GM19463 (cell line): ENCODE measurements around the gene WDFY3.

Experiments
- ATAC-seq: cut with Tn5 transposase; IDR thresholded peaks from one replicate; pipeline ENCODE4 v1.9.1; 2021; ENCODE audit warnings: mild to moderate bottlenecking, moderate library complexity; ENCODE audit not compliant: unreplicated experiment

Gene WDFY3

DNA sequence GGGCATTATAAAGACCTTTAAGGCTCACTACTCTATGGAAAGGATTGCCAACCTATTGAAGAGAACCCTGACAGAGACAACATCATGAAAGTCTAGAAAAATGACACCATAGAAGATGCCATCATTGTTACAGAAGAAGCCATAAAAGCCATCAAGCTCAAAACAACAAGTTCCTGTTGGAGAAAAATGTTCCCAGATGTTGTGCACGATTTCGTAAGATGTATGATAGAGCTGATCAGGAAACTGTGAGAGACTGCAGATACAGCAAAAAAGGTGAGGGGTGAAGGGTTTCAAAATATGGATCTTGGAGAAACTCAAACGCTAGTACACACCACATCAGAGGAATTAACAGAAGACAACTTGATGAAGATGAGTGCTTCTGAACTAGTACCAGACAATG lies 53.3 kb downstream of the WDFY3 start:
- ATAC-seq = no peak

DNA sequence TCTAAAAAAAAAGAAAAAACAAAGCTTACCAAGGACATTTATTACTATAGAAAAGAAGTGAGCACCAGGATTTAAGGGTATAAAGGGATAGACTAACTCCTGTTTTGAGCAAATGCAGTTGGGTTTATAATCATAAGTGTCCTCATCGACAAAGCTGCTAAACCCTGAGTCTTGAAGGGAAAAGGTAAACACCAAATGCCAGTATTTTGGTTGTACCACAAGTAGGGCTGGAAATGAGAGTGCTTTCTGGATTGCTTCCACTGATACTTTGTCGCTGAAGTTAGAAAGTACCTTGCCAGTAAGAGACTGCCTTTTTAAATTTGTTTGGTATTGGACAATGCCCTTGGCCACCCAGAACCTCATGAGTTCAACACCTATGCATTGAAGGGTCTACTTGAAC lies 53.7 kb downstream of the WDFY3 start:
- ATAC-seq = no peak

DNA sequence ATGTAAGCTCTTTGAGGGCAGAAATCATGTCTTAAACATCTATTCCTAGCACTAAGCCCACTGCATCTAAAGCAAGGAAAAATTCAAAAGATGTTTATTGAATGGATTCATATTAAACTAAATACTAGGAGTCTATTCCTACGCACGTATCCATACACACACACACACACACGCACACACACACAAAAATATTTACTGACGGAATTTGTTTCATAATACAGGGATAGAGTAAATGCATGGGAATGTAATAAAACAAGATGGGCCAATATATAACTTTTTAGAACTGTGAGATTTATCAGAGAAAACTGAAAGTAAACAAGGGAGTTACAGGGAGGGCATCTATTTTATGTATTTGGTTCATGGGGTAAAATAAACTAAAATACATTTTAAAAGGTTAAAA lies 57.6 kb downstream of the WDFY3 start:
- ATAC-seq = no peak

DNA sequence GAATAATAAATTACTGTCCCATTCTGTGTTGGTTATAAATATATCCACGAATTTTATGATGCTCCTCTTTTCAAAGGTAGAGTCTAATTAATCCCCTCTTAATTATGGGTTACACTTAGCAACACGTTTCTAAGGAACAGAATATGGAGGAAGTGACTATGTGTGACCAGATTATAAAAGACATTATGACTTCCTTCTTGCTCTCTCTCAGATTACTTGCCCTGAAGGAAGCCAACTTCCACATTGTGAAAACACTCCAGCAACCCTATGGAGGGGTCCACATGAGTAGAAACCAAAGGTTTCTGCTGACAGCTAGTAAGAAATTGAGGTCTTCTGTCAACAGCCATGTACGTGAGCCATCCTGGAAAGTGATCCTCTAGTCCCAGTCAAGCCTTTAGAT lies 59.3 kb downstream of the WDFY3 start:
- ATAC-seq = no peak

DNA sequence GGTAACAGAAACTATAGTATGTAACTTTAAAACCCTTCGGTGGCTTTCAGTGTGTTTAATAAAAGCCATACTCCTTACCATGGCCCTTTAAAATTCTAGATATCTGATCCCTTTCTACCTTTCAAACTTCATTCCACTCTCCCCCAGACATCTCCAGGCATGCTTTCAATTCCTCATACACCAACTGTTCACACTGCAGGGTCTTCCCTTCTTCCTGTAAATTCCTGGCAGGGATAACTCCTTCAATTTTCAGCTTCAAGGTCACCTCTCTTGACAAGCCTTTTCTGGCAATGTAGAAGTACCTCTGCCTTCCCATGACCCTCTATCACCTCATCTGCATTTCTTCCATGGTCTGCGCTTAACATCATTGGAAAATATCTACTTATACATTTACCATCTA lies 60.8 kb downstream of the WDFY3 start:
- ATAC-seq = no peak

DNA sequence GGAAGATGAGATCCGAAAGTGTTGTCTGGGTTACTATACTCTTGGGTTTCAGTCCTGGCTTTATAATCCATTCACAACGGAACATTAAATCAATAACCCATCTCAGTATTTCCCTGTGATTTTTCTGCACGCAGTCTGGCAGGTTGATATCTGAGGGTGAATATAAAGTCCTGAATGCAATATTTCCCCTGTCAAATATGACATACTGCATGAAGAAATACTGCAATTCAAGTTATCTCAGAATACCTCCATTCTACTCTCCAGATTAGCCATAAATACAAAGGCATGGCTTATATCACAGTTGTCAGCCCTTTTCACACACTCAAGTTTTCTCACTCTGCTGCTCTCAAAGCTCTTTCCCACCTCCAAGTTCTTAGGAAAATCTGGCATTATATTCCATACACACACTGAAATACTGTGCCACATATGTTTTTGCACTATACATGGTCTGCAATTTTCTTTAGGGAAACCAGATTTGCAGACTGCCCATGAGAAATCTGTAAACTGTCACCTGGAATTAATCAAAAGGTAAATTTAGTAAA lies 64.7 kb downstream of the WDFY3 start:
- ATAC-seq = no peak

DNA sequence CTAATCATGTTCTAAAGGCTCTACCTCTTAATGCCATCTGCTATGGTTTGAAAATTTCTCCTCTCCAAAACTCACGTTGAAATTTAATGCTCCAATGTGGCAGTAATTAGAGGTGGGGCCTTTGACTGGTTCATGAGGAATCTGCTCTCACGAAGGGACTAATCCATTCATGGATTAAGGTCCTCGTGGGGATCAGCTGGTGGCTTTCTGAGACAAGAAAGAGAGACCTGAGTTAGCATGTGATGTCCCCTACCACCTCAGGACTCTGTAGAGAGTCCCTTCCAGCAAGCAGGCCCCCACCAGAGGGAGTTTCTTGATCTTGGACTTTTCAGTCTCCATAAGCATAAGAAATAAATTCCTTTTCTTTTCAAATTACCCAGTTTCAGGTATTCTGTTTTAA lies 65.3 kb downstream of the WDFY3 start:
- no peak for ATAC-seq

GRCh38 chr4:84899616-84900015 lies 66.9 kb downstream of the WDFY3 start:
- ATAC-seq = no peak

DNA sequence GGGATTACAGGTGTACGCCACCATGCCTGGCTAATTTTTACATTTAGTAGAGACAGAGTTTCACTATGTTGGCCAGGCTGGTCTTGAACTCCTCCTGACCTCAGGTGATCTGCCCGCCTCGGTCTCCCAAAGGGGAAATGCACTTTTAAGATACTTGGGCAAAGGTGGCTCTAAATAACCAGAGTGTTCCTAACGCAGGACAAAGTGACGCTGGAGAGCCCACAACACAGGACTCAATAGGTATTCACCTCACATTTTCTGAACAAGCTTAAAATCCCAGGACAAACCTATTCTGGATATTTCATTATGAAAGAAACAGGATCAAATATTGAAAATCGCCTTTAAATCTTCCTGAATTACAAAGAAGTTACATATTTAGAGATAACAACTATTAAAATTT lies 69.0 kb downstream of the WDFY3 start:
- no peak for ATAC-seq

DNA sequence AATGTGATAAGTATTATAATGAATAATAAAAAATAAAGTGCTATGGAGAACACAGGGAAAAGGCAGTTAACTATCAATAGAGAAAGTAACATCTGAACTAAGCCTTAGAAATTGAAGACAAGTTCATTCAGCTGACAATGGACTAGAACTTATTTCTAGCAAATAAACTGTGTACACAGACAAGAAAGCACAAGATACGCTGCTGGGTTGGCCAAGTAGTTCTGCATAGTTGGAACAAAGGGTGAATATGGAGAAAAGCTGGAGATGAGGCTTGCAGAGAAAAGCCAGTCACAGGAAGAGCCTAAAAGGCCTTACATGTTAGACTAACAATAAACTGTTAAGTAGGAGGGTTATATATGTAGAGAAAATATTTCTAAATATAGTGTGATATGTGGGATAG lies 71.2 kb downstream of the WDFY3 start:
- no peak for ATAC-seq

- ATAC-seq = no peak
These were observed 71.9 kb downstream of the WDFY3 start for GRCh38 chr4:84894621-84895020.

DNA sequence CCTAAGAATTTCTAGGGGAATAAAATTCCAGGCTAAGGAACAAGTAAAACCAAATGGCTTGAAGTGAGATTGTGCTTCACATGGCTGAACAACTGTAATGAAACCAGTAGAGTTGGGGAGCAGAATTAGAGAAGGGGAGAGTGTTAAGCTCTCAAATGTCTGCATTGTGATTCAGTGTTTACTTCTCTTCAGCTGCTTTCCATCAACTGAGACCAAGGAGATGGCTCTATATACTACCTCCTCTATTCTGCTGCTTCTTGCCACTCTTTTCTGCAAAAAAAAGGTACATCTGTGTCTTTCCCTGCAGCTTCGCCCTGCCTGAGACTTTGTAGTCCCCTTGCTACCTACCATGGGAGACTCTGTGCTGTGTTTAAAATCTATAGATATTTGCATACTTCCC lies 73.5 kb downstream of the WDFY3 start:
- ATAC-seq = no peak

- no peak for ATAC-seq
These were observed 78.7 kb downstream of the WDFY3 start for GRCh38 chr4:84887824-84888223.

GRCh38 chr4:84879651-84880200 lies 86.8 kb downstream of the WDFY3 start:
- no peak for ATAC-seq

DNA sequence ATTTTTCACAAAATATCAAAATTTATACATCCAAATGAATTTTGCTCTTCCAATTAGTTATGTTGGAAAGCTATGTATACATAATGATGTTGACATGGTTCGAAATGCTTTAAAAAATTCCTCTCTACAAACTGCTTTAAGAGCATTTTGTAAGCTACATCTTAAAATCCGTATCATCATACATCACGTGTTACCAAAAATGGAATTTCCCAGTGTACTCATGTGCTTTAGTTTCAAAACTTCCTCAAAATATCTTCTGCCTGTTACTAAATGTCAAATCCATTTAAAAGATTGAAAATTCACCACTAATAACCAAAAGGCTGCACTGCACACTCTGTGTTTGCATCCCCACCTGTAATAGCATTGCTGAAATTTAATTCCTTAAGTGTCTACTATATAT lies 87.9 kb downstream of the WDFY3 start:
- ATAC-seq = no peak

- no peak for ATAC-seq
These were observed 88.4 kb downstream of the WDFY3 start for GRCh38 chr4:84878090-84878489.

GRCh38 chr4:84877051-84877833 lies 89.2 kb downstream of the WDFY3 start:
- ATAC-seq = no peak

- ATAC-seq = no peak
These were observed 90.7 kb downstream of the WDFY3 start for GRCh38 chr4:84875636-84876371.

DNA sequence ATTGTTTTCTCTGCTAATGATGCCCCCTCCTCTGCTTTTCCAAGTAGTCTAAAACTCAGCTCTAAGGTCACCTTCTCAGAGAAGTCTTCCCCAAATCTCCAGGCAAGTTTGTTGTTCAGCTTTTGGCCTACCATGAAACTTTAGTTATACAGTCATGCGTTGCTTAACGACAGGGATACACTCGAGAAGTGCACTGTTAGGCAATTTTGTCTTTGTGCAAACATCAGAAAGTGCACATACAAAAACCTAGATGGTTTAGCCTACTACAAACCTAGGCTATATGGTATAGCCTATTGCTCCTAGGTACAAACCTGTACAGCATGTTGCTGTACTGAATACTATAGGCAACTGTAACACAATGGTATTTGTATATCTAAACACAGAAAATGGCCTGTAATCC lies 91.9 kb downstream of the WDFY3 start:
- ATAC-seq = no peak

DNA sequence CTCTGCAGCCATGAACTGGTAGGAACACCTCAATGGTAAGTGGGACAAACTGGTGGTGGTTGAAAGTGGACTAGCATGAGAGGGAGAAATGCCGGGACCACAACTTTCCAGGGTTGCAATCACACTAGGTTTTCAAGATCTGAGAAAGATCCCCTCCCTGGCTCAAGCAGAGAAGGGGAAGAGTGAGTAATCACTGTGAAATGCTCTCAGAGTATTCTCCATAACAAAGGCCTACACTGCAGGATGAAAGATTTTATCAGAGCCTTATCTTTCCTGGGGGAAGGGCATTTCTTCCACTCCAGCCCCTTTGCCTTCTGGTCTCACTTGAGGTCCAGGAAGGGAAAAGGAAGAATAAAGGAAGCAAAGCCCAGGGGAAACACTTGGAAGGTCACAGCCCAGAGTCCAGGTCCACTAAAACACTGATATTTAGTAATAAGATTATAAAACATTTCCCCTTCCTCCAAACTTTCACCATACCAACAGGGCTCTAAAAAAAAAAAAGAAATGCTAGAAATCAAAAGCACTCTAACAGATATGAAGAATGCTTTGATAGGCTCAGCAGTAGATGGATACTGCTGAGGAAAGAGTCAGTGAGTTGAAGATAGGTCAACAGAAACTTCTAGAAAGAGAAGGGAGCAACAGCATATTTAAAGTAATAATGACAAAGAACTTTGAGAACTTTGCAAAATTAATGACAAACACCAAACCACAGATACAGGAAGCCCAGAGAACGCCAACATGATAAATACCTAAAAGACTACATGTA lies 95.9 kb downstream of the WDFY3 start:
- ATAC-seq = no peak

DNA sequence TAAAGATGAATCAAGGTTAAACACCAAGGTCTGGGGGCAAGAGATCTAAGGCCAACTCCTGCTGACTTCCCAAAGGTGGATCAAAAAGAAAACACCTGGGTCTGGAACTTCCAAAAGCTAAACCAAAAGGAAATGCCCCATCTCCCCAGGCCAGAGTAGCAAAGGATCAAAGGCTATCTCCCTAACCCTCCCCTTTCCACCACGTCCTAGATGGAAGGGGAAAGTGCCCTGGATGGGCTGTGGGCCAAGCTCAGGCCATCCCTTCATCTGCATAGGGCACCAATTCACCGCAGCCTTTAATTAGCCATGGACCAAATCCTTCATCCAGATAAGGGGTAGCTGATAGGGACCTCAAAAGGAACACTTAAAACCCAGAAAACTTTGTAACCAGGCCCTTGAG lies 100.2 kb downstream of the WDFY3 start:
- ATAC-seq = no peak
